Ascending aorta (tissue), 2 donors: ENCODE measurements around the gene CFAP68. TPM values are rescaled to one million over a fixed set of nuclear protein-coding genes. Genes with fewer than 3 reads are reported as not detected.

Experiments
- DNase-seq, 2 donors: peaks; one replicate each; pipeline ENCODE4 v3.0.0-alpha.2; 2019; ENCODE audit warnings: low spot score in 2 of 2
- H3K27ac ChIP-seq, 2 donors: fragments of 200-600 bp; sonication (generic); one replicate each; pipeline ENCODE4 v1.5.1; 2016 to 2017; ENCODE audit warnings: mild to moderate bottlenecking in 1 of 2
- H3K27me3 ChIP-seq: fragments of 200-600 bp; sonication (generic); one replicate; pipeline ENCODE4 v1.5.1; 2017
- H3K36me3 ChIP-seq, 2 donors: fragments of 200-600 bp; sonication (generic); one replicate each; pipeline ENCODE4 v1.5.1; 2016
- H3K4me1 ChIP-seq, 2 donors: fragments of 200-600 bp; sonication (generic); one replicate each; pipeline ENCODE4 v1.5.1; 2016 to 2017; ENCODE audit warnings: mild to moderate bottlenecking in 1 of 2
- H3K4me3 ChIP-seq, 2 donors: fragments of 200-600 bp; sonication (generic); one replicate each; pipeline ENCODE4 v1.5.1; 2016 to 2017; ENCODE audit warnings: mild to moderate bottlenecking in 1 of 2
- H3K9me3 ChIP-seq, 2 donors: fragments of 200-600 bp; sonication (generic); one replicate each; pipeline ENCODE4 v1.5.1; 2016
- CTCF ChIP-seq, 3 experiments: fragments of 200-600 bp in 2 of 3; fragments of 450-650 bp in 1 of 3; sonication (generic) in 2 of 3; IDR thresholded peaks; one replicate each; pipeline ENCODE4 v1.5.1; 2016 to 2019; ENCODE audit warnings: antibody characterized with exemption in 3 of 3, mild to moderate bottlenecking in 1 of 3, moderate library complexity in 1 of 3
- intact Hi-C: fragments of 100-400 bp; cut with DNase I; formaldehyde crosslinking; loops from one replicate; pipeline ENCODE4 v1.15.1; 2023
- total RNA-seq: library from RNA; depleted of rRNA; stranded (reverse); fragments of >200 nt; gene quantifications from one replicate; pipeline ENCODE4 v1.1.0, GENCODE V29; 2016

CFAP68 gene
- total RNA-seq, 1 donor from 2014 or later = not detected

- H3K36me3 ChIP-seq = peaks cover 30 to 38% of the 10 kb centered on the region in 2 donors
- intact Hi-C loops = loop anchor here (5.0 kb wide), 2 partner anchors 66 to 256 kb away; no protein-coding TSS in a partner anchor
- no peaks in the 10 kb centered on the region for H3K27me3 ChIP-seq
- no peak overlapping the region for H3K4me3 ChIP-seq
- H3K9me3 ChIP-seq = no peaks in the 10 kb centered on the region
- no peak overlapping the region for H3K27ac ChIP-seq
- DNase-seq = no peak
- TF ChIP-seq CTCF (IDR thresholded peaks at IDR 0.05) = no peak
- peaks cover 0 to 2% of the 10 kb centered on the region in 2 donors for H3K4me1 ChIP-seq
These were observed 35.7 kb upstream of the CFAP68 start for GRCh38 chr11:111843661-111844060.

- H3K4me3 ChIP-seq = no peak overlapping the region
- no peaks in the 10 kb centered on the region for H3K9me3 ChIP-seq
- H3K36me3 ChIP-seq = peaks cover 37 to 52% of the 10 kb centered on the region in 2 donors
- H3K27ac ChIP-seq = no peak overlapping the region
- no peak for DNase-seq
- no peak for TF ChIP-seq CTCF (IDR thresholded peaks at IDR 0.05)
- intact Hi-C loops = no loop called here
- no peaks in the 10 kb centered on the region for H3K27me3 ChIP-seq
- peaks cover 0 to 2% of the 10 kb centered on the region in 2 donors for H3K4me1 ChIP-seq
These were observed 33.9 kb upstream of the CFAP68 start for GRCh38 chr11:111845276-111846028.

GRCh38 chr11:111846063-111846462 is 33.3 kb upstream of the CFAP68 start:
- Histone ChIP-seq H3K9me3 (no peaks in the 10 kb centered on the region), H3K36me3 (peaks cover 38 to 57% of the 10 kb centered on the region in 2 donors), H3K4me3 (no peak overlapping the region), H3K4me1 (peaks cover 0 to 2% of the 10 kb centered on the region in 2 donors), H3K27me3 (no peaks in the 10 kb centered on the region), H3K27ac (no peak overlapping the region)
- TF ChIP-seq CTCF (IDR thresholded peaks at IDR 0.05) = no peak
- intact Hi-C loops = no loop called here
- DNase-seq = no peak

GRCh38 chr11:111846636-111847035 is 32.7 kb upstream of the CFAP68 start:
- H3K9me3 ChIP-seq = no peaks in the 10 kb centered on the region

GRCh38 chr11:111849631-111850030 is 29.7 kb upstream of the CFAP68 start:
- intact Hi-C loops = no loop called here
- peaks cover 65 to 80% of the 10 kb centered on the region in 2 donors for H3K36me3 ChIP-seq
- no peaks in the 10 kb centered on the region for H3K4me1 ChIP-seq
- H3K27ac ChIP-seq = no peak overlapping the region
- no peaks in the 10 kb centered on the region for H3K9me3 ChIP-seq
- TF ChIP-seq CTCF (IDR thresholded peaks at IDR 0.05) = no peak
- no peak overlapping the region for H3K4me3 ChIP-seq
- no peak for DNase-seq
- H3K27me3 ChIP-seq = no peaks in the 10 kb centered on the region

More at GRCh38 chr11:111846636-111847035, 32.7 kb upstream of the CFAP68 start:
- H3K4me3 ChIP-seq = no peak overlapping the region
- TF ChIP-seq CTCF (IDR thresholded peaks at IDR 0.05) = no peak
- peaks cover 40 to 63% of the 10 kb centered on the region in 2 donors for H3K36me3 ChIP-seq
- H3K27me3 ChIP-seq = no peaks in the 10 kb centered on the region
- no peak for DNase-seq
- H3K4me1 ChIP-seq = no peaks in the 10 kb centered on the region
- no peak overlapping the region for H3K27ac ChIP-seq
- intact Hi-C loops = no loop called here
